ENCODE data around the gene L3MBTL3. TPM values are rescaled to one million over a fixed set of nuclear protein-coding genes. Genes with fewer than 3 reads are reported as not detected.

The L3MBTL3 gene
- polyA plus RNA-seq, 1 of the 3 experiments (the other 2 are of a cell fraction): 12.6 TPM

- DNase-seq: no peak
- Histone ChIP-seq H3K27me3 (ENCODE audit: insufficient read depth) (no peaks in the 10 kb centered on the region), H2AFZ (ENCODE audit: low read depth) (no peak overlapping the region), H3K4me1 (ENCODE audit: control insufficient read depth in 1 of 2, insufficient read depth in 2 of 2, low read depth in 1 of 2, low read length in 1 of 2) (0 out of 4 replicates have a peak, but pooled peaks cover 0 to 3% of the 10 kb centered on the region in 2 experiments), H3K4me3 (ENCODE audit: low read depth in 2 of 2, low read length in 1 of 2) (no peak overlapping the region), H3K9me3 (no peaks in the 10 kb centered on the region), H3K36me3 (replicated peaks in 1 of 2; ENCODE audit: control insufficient read depth in 1 of 2, insufficient read depth in 2 of 2, low read length in 1 of 2) (no peaks in the 10 kb centered on the region), H4K20me1 (ENCODE audit: insufficient read depth) (no peaks in the 10 kb centered on the region), H3K9me2 (no peaks in the 10 kb centered on the region), H3K79me2 (ENCODE audit: insufficient read depth) (no peaks in the 10 kb centered on the region), H3K27ac (ENCODE audit: low read depth in 2 of 2, low read length in 1 of 2) (no peak overlapping the region), H3F3A (replicated peaks; ENCODE audit: insufficient read depth) (no peaks in the 10 kb centered on the region), H3K9ac (no peak overlapping the region), H3K4me2 (no peak overlapping the region)
- POLR2A ChIA-PET: no interaction called here
- no peak for TF ChIP-seq RXRA (IDR thresholded peaks at IDR 0.05; ENCODE audit: borderline replicate concordance, low read depth)
- TF ChIP-seq CTCF (IDR thresholded peaks at IDR 0.05): no peak
- TF ChIP-seq TEAD4 (IDR thresholded peaks at IDR 0.05; ENCODE audit: borderline replicate concordance, insufficient read depth): no peak
- TF ChIP-seq MEF2A (IDR thresholded peaks at IDR 0.05; ENCODE audit: borderline replicate concordance, low read depth): no peak
- TF ChIP-seq CHD2 (IDR thresholded peaks at IDR 0.05; ENCODE audit: low read length, partially characterized antibody): no peak
- TF ChIP-seq FOSL2 (IDR thresholded peaks at IDR 0.05; ENCODE audit: borderline replicate concordance, low read depth): no peak
- no peak for TF ChIP-seq GATA2 (CRISPR knock-in tag; IDR thresholded peaks at IDR 0.05)
- no peak for TF ChIP-seq MXI1 (IDR thresholded peaks at IDR 0.05; ENCODE audit: low read depth, low read length)
- no peak for TF ChIP-seq POLR2AphosphoS5 (IDR thresholded peaks at IDR 0.05; ENCODE audit: low read depth, low read length)
- no peak for TF ChIP-seq RAD21 (IDR thresholded peaks at IDR 0.05; ENCODE audit: low read length)
- TF ChIP-seq TCF12 (IDR thresholded peaks at IDR 0.05): no peak
- CTCF ChIA-PET: interaction anchor here (1.5 kb wide), 1 partner anchor 11 kb away, joined by 8 read pairs; no protein-coding TSS in a partner anchor
- 67% methylated on average over 2 of the region's 2 CpGs for WGBS (ENCODE audit: low lambda C conversion rate)
These were observed 8.0 kb upstream of the L3MBTL3 start for GRCh38 chr6:130010387-130010786.

- CTCF ChIA-PET: no interaction called here
- Histone ChIP-seq H3K9ac (no peak overlapping the region), H3K4me1 (ENCODE audit: control insufficient read depth in 1 of 2, insufficient read depth in 2 of 2, low read depth in 1 of 2, low read length in 1 of 2) (0 out of 4 replicates have a peak, but pooled peaks cover 0 to 3% of the 10 kb centered on the region in 2 experiments), H3K27me3 (ENCODE audit: insufficient read depth) (no peaks in the 10 kb centered on the region), H2AFZ (ENCODE audit: low read depth) (no peak overlapping the region), H3F3A (replicated peaks; ENCODE audit: insufficient read depth) (no peaks in the 10 kb centered on the region), H3K4me3 (ENCODE audit: low read depth in 2 of 2, low read length in 1 of 2) (no peak overlapping the region), H4K20me1 (ENCODE audit: insufficient read depth) (no peaks in the 10 kb centered on the region), H3K9me3 (no peaks in the 10 kb centered on the region), H3K36me3 (replicated peaks in 1 of 2; ENCODE audit: control insufficient read depth in 1 of 2, insufficient read depth in 2 of 2, low read length in 1 of 2) (no peaks in the 10 kb centered on the region), H3K9me2 (no peaks in the 10 kb centered on the region), H3K4me2 (no peak overlapping the region), H3K79me2 (ENCODE audit: insufficient read depth) (no peaks in the 10 kb centered on the region), H3K27ac (ENCODE audit: low read depth in 2 of 2, low read length in 1 of 2) (no peak overlapping the region)
- DNase-seq: no peak
- no peak for TF ChIP-seq FOXM1 (IDR thresholded peaks at IDR 0.05; ENCODE audit: low read depth)
- TF ChIP-seq JUND (IDR thresholded peaks at IDR 0.05): no peak
- TF ChIP-seq SIN3A (IDR thresholded peaks at IDR 0.05; ENCODE audit: borderline replicate concordance, low read depth, low read length): no peak
- no peak for TF ChIP-seq USF2 (IDR thresholded peaks at IDR 0.05; ENCODE audit: borderline replicate concordance, low read depth, low read length)
- TF ChIP-seq SMC3 (IDR thresholded peaks at IDR 0.05; ENCODE audit: low read depth, low read length): no peak
- no peak for TF ChIP-seq CTCF (IDR thresholded peaks at IDR 0.05)
- no peak for TF ChIP-seq RXRA (IDR thresholded peaks at IDR 0.05; ENCODE audit: borderline replicate concordance, low read depth)
- TF ChIP-seq EP300 (IDR thresholded peaks at IDR 0.05; ENCODE audit: borderline replicate concordance in 1 of 2, low read depth in 1 of 2, low read length in 1 of 2): no peak
- TF ChIP-seq EZH2phosphoT487 (IDR thresholded peaks at IDR 0.05; ENCODE audit: borderline replicate concordance, low read depth): no peak
- TF ChIP-seq TEAD4 (IDR thresholded peaks at IDR 0.05; ENCODE audit: borderline replicate concordance, insufficient read depth): no peak
- POLR2A ChIA-PET: no interaction called here
- WGBS (ENCODE audit: low lambda C conversion rate): 62% methylated on average over 4 of the region's 4 CpGs
These were observed 5.7 kb upstream of the L3MBTL3 start for GRCh38 chr6:130012728-130013127.

Measured in SK-N-SH (cell line).